HEK293 (cell line): ENCODE results near the gene ERMARD.

Experiments
- CTCF ChIA-PET: fragments of 350-600 bp; formaldehyde crosslinking; extraction: SDS; loops from one replicate; lab custom pipeline; 2021; ENCODE audit warnings: antibody characterized with exemption; lab: Yijun Ruan, JAX
- POLR2A ChIA-PET: fragments of 300-600 bp; formaldehyde crosslinking; extraction: SDS; loops from one replicate; lab custom pipeline; 2020; ENCODE audit warnings: antibody characterized with exemption, inconsistent platforms; lab: Yijun Ruan, JAX
- H3K27ac ChIP-seq: fragments of 200-500 bp; sonication (Bioruptor generic); 2 replicates; pipeline ENCODE4 v1.5.1; 2014; ENCODE audit warnings: low read depth, low read length, control low read depth, inconsistent platforms; ENCODE audit errors: extremely low read depth
- H3K36me3 ChIP-seq, 2 experiments: fragments of 200-500 bp in 1 of 2; sonication (Bioruptor generic) in 1 of 2; 1 replicate in 1 of 2; 2 replicates in 1 of 2; pipeline ENCODE4 v1.5.1; 2014 to 2017; ENCODE audit warnings: inconsistent platforms in 2 of 2, low read length in 2 of 2; ENCODE audit not compliant: control insufficient read depth in 2 of 2, insufficient read depth in 1 of 2
- H3K4me1 ChIP-seq: fragments of 200-500 bp; sonication (Bioruptor generic); 2 replicates; pipeline ENCODE4 v1.5.1; 2014; ENCODE audit warnings: mild to moderate bottlenecking, low read length, inconsistent platforms; ENCODE audit not compliant: control insufficient read depth, insufficient read depth
- H3K4me3 ChIP-seq: 2 replicates; pipeline ENCODE4 v1.5.1; 2011; ENCODE audit warnings: low read depth, mild to moderate bottlenecking, control low read depth, low read length, moderate library complexity
- H3K9me3 ChIP-seq: fragments of 200-500 bp; sonication (Bioruptor generic); 2 replicates; pipeline ENCODE4 v1.5.1; 2014; ENCODE audit warnings: low read depth, low read length, inconsistent platforms; ENCODE audit not compliant: control insufficient read depth, insufficient read depth
- BCL11A ChIP-seq: fragments of 450-650 bp; formaldehyde crosslinking; IDR thresholded peaks from 2 replicates; pipeline ENCODE4 v1.5.1; 2016; ENCODE audit warnings: low read depth, missing biosample characterization, missing genetic modification characterization
- BCL11B ChIP-seq: fragments of 450-650 bp; formaldehyde crosslinking; IDR thresholded peaks from 2 replicates; pipeline ENCODE4 v1.5.1; 2016; ENCODE audit warnings: low read depth, missing biosample characterization, missing genetic modification characterization
- MEIS1 ChIP-seq: sonication (generic); formaldehyde crosslinking; IDR thresholded peaks from 2 replicates; pipeline ENCODE4 v1.8.1; 2022; ENCODE audit warnings: missing genetic modification reagents, mild to moderate bottlenecking, borderline replicate concordance
- ZBTB1 ChIP-seq: fragments of 450-650 bp; formaldehyde crosslinking; IDR thresholded peaks from 2 replicates; pipeline ENCODE4 v1.5.1; 2016; ENCODE audit warnings: missing biosample characterization, missing genetic modification characterization
- ZBTB21 ChIP-seq: fragments of 450-650 bp; formaldehyde crosslinking; IDR thresholded peaks from 2 replicates; pipeline ENCODE4 v1.5.1; 2017; ENCODE audit warnings: missing biosample characterization, missing genetic modification characterization
- ZBTB8A ChIP-seq: fragments of 450-650 bp; formaldehyde crosslinking; IDR thresholded peaks from 2 replicates; pipeline ENCODE4 v1.5.1; 2016; ENCODE audit warnings: missing biosample characterization, missing genetic modification characterization
- ZNF140 ChIP-seq: fragments of 450-650 bp; formaldehyde crosslinking; IDR thresholded peaks from 2 replicates; pipeline ENCODE4 v1.5.1; 2016; ENCODE audit warnings: missing biosample characterization, missing genetic modification characterization
- ZNF2 ChIP-seq: fragments of 450-650 bp; formaldehyde crosslinking; IDR thresholded peaks from 2 replicates; pipeline ENCODE4 v1.5.1; 2016; ENCODE audit warnings: missing biosample characterization, missing genetic modification characterization
- ZNF211 ChIP-seq: fragments of 450-650 bp; formaldehyde crosslinking; IDR thresholded peaks from 2 replicates; pipeline ENCODE4 v1.5.1; 2016; ENCODE audit warnings: low read depth, missing biosample characterization, missing genetic modification characterization
- ZNF221 ChIP-seq: fragments of 450-650 bp; formaldehyde crosslinking; IDR thresholded peaks from 2 replicates; pipeline ENCODE4 v1.5.1; 2017; ENCODE audit warnings: missing biosample characterization, missing genetic modification characterization, borderline replicate concordance
- ZNF394 ChIP-seq: fragments of 450-650 bp; formaldehyde crosslinking; IDR thresholded peaks from 2 replicates; pipeline ENCODE4 v1.5.1; 2016; ENCODE audit warnings: missing biosample characterization, missing genetic modification characterization, mild to moderate bottlenecking, moderate library complexity, borderline replicate concordance
- ZNF404 ChIP-seq: fragments of 450-650 bp; formaldehyde crosslinking; IDR thresholded peaks from 2 replicates; pipeline ENCODE4 v1.5.1; 2017; ENCODE audit warnings: missing biosample characterization, missing genetic modification characterization
- ZNF501 ChIP-seq: fragments of 450-650 bp; formaldehyde crosslinking; IDR thresholded peaks from 2 replicates; pipeline ENCODE4 v1.5.1; 2016; ENCODE audit warnings: missing biosample characterization, missing genetic modification characterization
- ZNF514 ChIP-seq: fragments of 450-650 bp; formaldehyde crosslinking; IDR thresholded peaks from 2 replicates; pipeline ENCODE4 v1.5.1; 2016; ENCODE audit warnings: missing biosample characterization, missing genetic modification characterization
- ZNF521 ChIP-seq: fragments of 450-650 bp; formaldehyde crosslinking; IDR thresholded peaks from 2 replicates; pipeline ENCODE4 v1.5.1; 2017; ENCODE audit warnings: missing biosample characterization, mild to moderate bottlenecking, missing genetic modification characterization
- ZNF548 ChIP-seq: fragments of 450-650 bp; formaldehyde crosslinking; IDR thresholded peaks from 2 replicates; pipeline ENCODE4 v1.5.1; 2016; ENCODE audit warnings: missing biosample characterization, missing genetic modification characterization
- ZNF555 ChIP-seq: fragments of 450-650 bp; formaldehyde crosslinking; conservative IDR thresholded peaks from 2 replicates; pipeline ENCODE4 v1.5.1; 2017; ENCODE audit warnings: missing biosample characterization, mild to moderate bottlenecking, missing genetic modification characterization, inconsistent platforms
- ZNF585B ChIP-seq: fragments of 450-650 bp; formaldehyde crosslinking; IDR thresholded peaks from 2 replicates; pipeline ENCODE4 v1.5.1; 2016; ENCODE audit warnings: missing biosample characterization, missing genetic modification characterization
- ZNF600 ChIP-seq: fragments of 450-650 bp; formaldehyde crosslinking; IDR thresholded peaks from 2 replicates; pipeline ENCODE4 v1.5.1; 2016; ENCODE audit warnings: missing biosample characterization, missing genetic modification characterization
- ZNF645 ChIP-seq: fragments of 450-650 bp; formaldehyde crosslinking; IDR thresholded peaks from 2 replicates; pipeline ENCODE4; 2016; ENCODE audit warnings: missing biosample characterization, missing genetic modification characterization
- ZNF747 ChIP-seq: fragments of 450-650 bp; formaldehyde crosslinking; IDR thresholded peaks from 2 replicates; pipeline ENCODE4 v1.5.1; 2016; ENCODE audit warnings: missing biosample characterization, missing genetic modification characterization
- ZNF830 ChIP-seq: fragments of 450-650 bp; IDR thresholded peaks from 2 replicates; pipeline ENCODE4 v1.5.0; 2018; ENCODE audit warnings: missing biosample characterization, missing genetic modification characterization, low read depth, mild to moderate bottlenecking, moderate library complexity
- TF ChIP-seq, protein P1 (sequence below): fragments of 450-650 bp; formaldehyde crosslinking; IDR thresholded peaks from 2 replicates; pipeline ENCODE4 v1.5.1; 2016; ENCODE audit warnings: missing biosample characterization, missing genetic modification characterization
- TF ChIP-seq, protein P2 (sequence below): fragments of 450-650 bp; formaldehyde crosslinking; IDR thresholded peaks from 2 replicates; pipeline ENCODE4 v1.5.1; 2017; ENCODE audit warnings: missing biosample characterization, mild to moderate bottlenecking, missing genetic modification characterization, moderate library complexity

The ERMARD gene

DNA sequence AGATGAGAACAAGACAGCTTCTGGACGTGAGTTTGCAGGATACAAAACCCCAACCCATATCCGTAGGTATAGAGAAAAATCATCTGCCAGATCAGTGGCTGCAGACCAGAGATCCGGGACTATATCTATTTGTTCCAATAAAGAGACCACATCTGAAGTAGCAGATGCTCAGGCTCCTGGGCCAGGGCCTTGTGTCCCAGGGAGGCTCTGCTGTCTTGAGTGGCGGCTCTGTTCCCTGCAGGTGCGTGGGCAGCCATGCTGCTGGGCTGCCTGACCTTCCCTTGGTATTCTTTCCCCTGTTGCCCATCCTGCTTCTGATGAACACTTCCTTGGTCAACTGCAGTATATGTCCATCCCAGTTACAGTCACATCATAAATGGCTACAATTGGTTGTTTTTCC lies 34.9 kb downstream of the ERMARD start:
- Histone ChIP-seq H3K4me3 (no peak overlapping the region), H3K9me3 (no peaks in the 10 kb centered on the region), H3K4me1 (no peaks in the 10 kb centered on the region), H3K27ac (no peak overlapping the region), H3K36me3 (peaks cover 0 to 28% of the 10 kb centered on the region in 2 experiments; a peak in 1 of 3 replicates)
- POLR2A ChIA-PET: no interaction called here
- CTCF ChIA-PET: interaction anchor here (0.6 kb wide), 1 partner anchor 20 kb away, joined by 3 read pairs; no protein-coding TSS in a partner anchor
- TF ChIP-seq ZBTB21 (tag by site-specific recombination) (no peak), ZNF501 (tag by site-specific recombination) (no peak), ZNF140 (tag by site-specific recombination) (no peak), ZNF585B (tag by site-specific recombination) (no peak), ZNF645 (tag by site-specific recombination) (no peak), ZNF521 (tag by site-specific recombination) (no peak), ZNF2 (tag by site-specific recombination) (no peak), ZNF548 (no peak)
- TF ChIP-seq, protein P1, sequence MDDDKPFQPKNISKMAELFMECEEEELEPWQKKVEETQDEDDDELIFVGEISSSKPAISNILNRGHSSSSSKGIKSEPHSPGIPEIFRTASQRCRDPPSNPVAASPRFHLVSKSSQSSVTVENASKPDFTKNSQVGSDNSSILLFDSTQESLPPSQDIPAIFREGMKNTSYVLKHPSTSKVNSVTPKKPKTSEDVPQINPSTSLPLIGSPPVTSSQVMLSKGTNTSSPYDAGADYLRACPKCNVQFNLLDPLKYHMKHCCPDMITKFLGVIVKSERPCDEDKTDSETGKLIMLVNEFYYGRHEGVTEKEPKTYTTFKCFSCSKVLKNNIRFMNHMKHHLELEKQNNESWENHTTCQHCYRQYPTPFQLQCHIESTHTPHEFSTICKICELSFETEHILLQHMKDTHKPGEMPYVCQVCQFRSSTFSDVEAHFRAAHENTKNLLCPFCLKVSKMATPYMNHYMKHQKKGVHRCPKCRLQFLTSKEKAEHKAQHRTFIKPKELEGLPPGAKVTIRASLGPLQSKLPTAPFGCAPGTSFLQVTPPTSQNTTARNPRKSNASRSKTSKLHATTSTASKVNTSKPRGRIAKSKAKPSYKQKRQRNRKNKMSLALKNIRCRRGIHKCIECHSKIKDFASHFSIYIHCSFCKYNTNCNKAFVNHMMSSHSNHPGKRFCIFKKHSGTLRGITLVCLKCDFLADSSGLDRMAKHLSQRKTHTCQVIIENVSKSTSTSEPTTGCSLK: no peak

GRCh38 chr6:169787797-169788196 lies 36.4 kb downstream of the ERMARD start:
- POLR2A ChIA-PET: no interaction called here
- 0 out of 2 replicates have a peak, but pooled peaks cover 5% of the 10 kb centered on the region for H3K4me1 ChIP-seq
- no peak overlapping the region for H3K4me3 ChIP-seq
- no peaks in the 10 kb centered on the region for H3K9me3 ChIP-seq
- CTCF ChIA-PET: interaction anchor here (0.7 to 4.5 kb wide), 5 partner anchors 11 to 1365 kb away, joined by 3 to 65 read pairs (median 3); no protein-coding TSS in a partner anchor
- H3K27ac ChIP-seq: no peak overlapping the region
- peaks cover 0 to 24% of the 10 kb centered on the region in 2 experiments; a peak in 1 of 3 replicates for H3K36me3 ChIP-seq
- no peak for TF ChIP-seq ZNF211 (tag by site-specific recombination)
- no peak for TF ChIP-seq ZNF221 (tag by site-specific recombination)
- TF ChIP-seq ZNF514 (tag by site-specific recombination): no peak
- TF ChIP-seq, protein P1: no peak
- TF ChIP-seq ZBTB1 (tag by site-specific recombination): no peak
- TF ChIP-seq, protein P2, sequence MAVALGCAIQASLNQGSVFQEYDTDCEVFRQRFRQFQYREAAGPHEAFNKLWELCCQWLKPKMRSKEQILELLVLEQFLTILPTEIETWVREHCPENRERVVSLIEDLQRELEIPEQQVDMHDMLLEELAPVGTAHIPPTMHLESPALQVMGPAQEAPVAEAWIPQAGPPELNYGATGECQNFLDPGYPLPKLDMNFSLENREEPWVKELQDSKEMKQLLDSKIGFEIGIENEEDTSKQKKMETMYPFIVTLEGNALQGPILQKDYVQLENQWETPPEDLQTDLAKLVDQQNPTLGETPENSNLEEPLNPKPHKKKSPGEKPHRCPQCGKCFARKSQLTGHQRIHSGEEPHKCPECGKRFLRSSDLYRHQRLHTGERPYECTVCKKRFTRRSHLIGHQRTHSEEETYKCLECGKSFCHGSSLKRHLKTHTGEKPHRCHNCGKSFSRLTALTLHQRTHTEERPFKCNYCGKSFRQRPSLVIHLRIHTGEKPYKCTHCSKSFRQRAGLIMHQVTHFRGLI: no peak
- no peak for TF ChIP-seq ZBTB8A
- TF ChIP-seq BCL11A (tag by site-specific recombination): no peak
- TF ChIP-seq ZNF555 (tag by site-specific recombination): no peak
- TF ChIP-seq ZNF600 (tag by site-specific recombination): no peak
- no peak for TF ChIP-seq BCL11B (tag by site-specific recombination)
- no peak for TF ChIP-seq ZNF404 (tag by site-specific recombination)
- TF ChIP-seq ZNF747 (tag by site-specific recombination): no peak
- TF ChIP-seq ZNF394 (tag by site-specific recombination): no peak
- TF ChIP-seq MEIS1 (CRISPR knock-in tag): no peak
- TF ChIP-seq ZNF830 (tag by site-specific recombination): no peak
